ENCODE data around the gene GIMAP4.
"Not testable (repeated sequence)": the region's sequence is repeated elsewhere in the genome, so short reads cannot be mapped to it uniquely, and the experiment has no call there.

GIMAP4 gene

GRCh38 chr7:150594805-150595204 is 27.6 kb downstream of the GIMAP4 start:
- TF ChIP-seq CTCF (IDR thresholded peaks at IDR 0.05; ENCODE audit: insufficient read depth, low read depth, low read length, missing control alignments), result no peak
- DNase-seq (ENCODE audit: low read depth), result no peak
- H3K4me3 ChIP-seq (ENCODE audit: low read length), result no peak overlapping the region

GRCh38 chr7:150595361-150595760 is 28.2 kb downstream of the GIMAP4 start:
- H3K4me3 ChIP-seq (ENCODE audit: low read length), result no peak overlapping the region
- no peak for TF ChIP-seq CTCF (IDR thresholded peaks at IDR 0.05; ENCODE audit: insufficient read depth, low read depth, low read length, missing control alignments)
- DNase-seq (ENCODE audit: low read depth), result no peak

- H3K4me3 ChIP-seq (ENCODE audit: low read length); DNase-seq (ENCODE audit: low read depth): not testable (repeated sequence)
These were observed 36.4 kb downstream of the GIMAP4 start for GRCh38 chr7:150603600-150603999.

- H3K4me3 ChIP-seq (ENCODE audit: low read length), result no peak overlapping the region
- DNase-seq (ENCODE audit: low read depth), result no peak
- no peak for TF ChIP-seq CTCF (IDR thresholded peaks at IDR 0.05; ENCODE audit: insufficient read depth, low read depth, low read length, missing control alignments)
These were observed 43.0 kb downstream of the GIMAP4 start for GRCh38 chr7:150610233-150610632.

- no peak for DNase-seq (ENCODE audit: low read depth)
- H3K4me3 ChIP-seq (ENCODE audit: low read length), result no peak overlapping the region
- TF ChIP-seq CTCF (IDR thresholded peaks at IDR 0.05; ENCODE audit: insufficient read depth, low read depth, low read length, missing control alignments), result no peak
These were observed 45.7 kb downstream of the GIMAP4 start for GRCh38 chr7:150612925-150613324.

GRCh38 chr7:150613880-150614279 is 46.7 kb downstream of the GIMAP4 start:
- no peak overlapping the region for H3K4me3 ChIP-seq (ENCODE audit: low read length)
- no peak for DNase-seq (ENCODE audit: low read depth)
- no peak for TF ChIP-seq CTCF (IDR thresholded peaks at IDR 0.05; ENCODE audit: insufficient read depth, low read depth, low read length, missing control alignments)

GRCh38 chr7:150614426-150614825 is 47.2 kb downstream of the GIMAP4 start:
- not testable (repeated sequence) for H3K4me3 ChIP-seq (ENCODE audit: low read length); DNase-seq (ENCODE audit: low read depth)

- not testable (repeated sequence) for H3K4me3 ChIP-seq (ENCODE audit: low read length); DNase-seq (ENCODE audit: low read depth)
These were observed 48.1 kb downstream of the GIMAP4 start for GRCh38 chr7:150615221-150615755.

GRCh38 chr7:150620061-150620460 is 52.9 kb downstream of the GIMAP4 start:
- no peak for TF ChIP-seq CTCF (IDR thresholded peaks at IDR 0.05; ENCODE audit: insufficient read depth, low read depth, low read length, missing control alignments)
- no peak for DNase-seq (ENCODE audit: low read depth)
- H3K4me3 ChIP-seq (ENCODE audit: low read length), result no peak overlapping the region

Data from epithelial cell of esophagus (primary cell).